ENCODE data around the gene ZNF225. TPM values are rescaled to one million over a fixed set of nuclear protein-coding genes. Genes with fewer than 3 reads are reported as not detected.
"Not testable (repeated sequence)": the region's sequence is repeated elsewhere in the genome, so short reads cannot be mapped to it uniquely, and the experiment has no call there.

Gene ZNF225
- total RNA-seq, 1 donor from 2014 or later, result 3.8 TPM

DNA sequence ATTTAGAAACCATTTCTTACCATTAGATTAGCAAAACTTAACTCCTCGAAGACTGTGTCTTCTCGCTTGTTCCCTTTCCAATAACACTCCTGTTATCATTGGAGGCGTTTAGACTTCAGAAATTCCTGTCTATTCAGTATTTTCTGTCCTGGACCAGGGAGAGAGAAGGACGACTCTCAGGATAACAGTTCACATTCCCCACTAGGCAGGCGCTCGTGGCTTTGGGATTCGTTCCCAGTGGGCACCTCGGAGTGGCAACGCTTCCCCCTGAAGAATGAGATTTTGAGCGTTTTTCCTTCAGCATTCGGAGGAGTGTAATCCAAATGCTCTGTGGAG lies 429 bp upstream of the ZNF225 start:
- Mint-ChIP-seq H3K27me3 (ENCODE audit: insufficient read depth) (no peaks in the 10 kb centered on the region), H3K27ac (peak overlapping the region; percentile 88), H3K36me3 (ENCODE audit: low read depth) (peaks cover 29% of the 10 kb centered on the region), H3K9me3 (peaks cover 33% of the 10 kb centered on the region), H3K4me1 (ENCODE audit: low read depth) (peaks cover 30% of the 10 kb centered on the region), H3K4me3 (peak overlapping the region; percentile 100)
- no peak for DNase-seq (ENCODE audit: low spot score)
- intact Hi-C loops (cut with micrococcal nuclease), result loop anchor here (1.0 to 5.0 kb wide), 11 partner anchors 18 to 388 kb away; partner anchors contain the start of genes ZNF155, ZNF180, ZNF224 and ZNF226

DNA sequence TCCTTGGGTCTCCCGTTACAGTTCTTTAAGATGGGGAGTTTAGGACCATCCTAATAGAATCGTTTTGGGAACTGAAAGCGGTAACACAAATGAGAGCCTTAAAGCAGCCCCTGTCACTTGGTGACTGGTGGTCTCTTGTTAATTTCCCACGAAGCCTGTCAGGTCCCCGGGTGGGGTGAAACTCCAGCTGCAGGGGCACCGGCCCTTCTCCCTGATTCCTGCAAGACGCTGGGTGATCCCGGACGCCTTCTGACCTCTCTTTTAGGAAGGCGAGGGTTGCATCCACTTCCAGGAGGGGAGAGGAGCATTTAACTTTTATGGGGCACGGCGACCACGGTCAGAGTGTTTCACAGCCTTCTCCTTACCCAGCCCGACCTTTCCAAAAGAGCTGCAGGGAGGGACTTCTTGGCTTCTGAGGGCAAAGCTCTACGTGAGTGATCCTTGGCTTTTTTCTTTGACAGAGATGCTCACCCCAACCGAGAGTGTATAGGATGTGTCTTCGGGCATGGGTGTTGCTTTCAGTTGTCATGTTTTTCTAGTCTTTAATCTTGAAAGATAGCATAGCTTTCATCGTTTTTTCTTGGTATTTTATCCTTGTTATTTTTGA lies 688 bp downstream of the ZNF225 start:
- H3K36me3 Mint-ChIP-seq (ENCODE audit: low read depth), result peaks cover 27% of the 10 kb centered on the region
- H3K27ac Mint-ChIP-seq, result peak overlapping the region; percentile 61
- peak overlapping the region; percentile 100 for H3K4me3 Mint-ChIP-seq
- intact Hi-C loops (cut with micrococcal nuclease), result loop anchor here (1.0 to 5.0 kb wide), 11 partner anchors 20 to 386 kb away; partner anchors contain the start of genes ZNF155, ZNF180, ZNF224 and ZNF226
- no peaks in the 10 kb centered on the region for H3K27me3 Mint-ChIP-seq (ENCODE audit: insufficient read depth)
- H3K4me1 Mint-ChIP-seq (ENCODE audit: low read depth), result peaks cover 30% of the 10 kb centered on the region
- H3K9me3 Mint-ChIP-seq, result peaks cover 25% of the 10 kb centered on the region
- no peak for DNase-seq (ENCODE audit: low spot score)

DNA sequence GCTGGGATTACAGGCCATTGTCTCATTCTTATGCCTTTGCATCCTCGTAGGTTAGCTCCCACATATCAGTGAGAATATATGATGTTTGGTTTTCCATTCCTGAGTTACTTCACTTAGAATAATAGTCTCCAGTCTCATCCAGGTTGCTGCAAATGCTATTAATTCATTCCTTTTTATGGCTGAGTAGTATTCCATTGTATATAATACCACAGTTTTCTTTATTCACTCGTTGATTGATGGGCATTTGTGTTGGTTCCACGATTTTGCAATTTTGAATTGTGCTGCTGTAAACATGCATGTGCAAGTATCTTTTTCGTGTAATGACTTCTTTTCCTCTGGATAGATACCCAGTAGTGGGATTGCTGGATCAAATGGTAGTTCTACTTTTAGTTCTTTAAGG lies 8.0 kb downstream of the ZNF225 start:
- H3K4me1 Mint-ChIP-seq (ENCODE audit: low read depth); DNase-seq (ENCODE audit: low spot score); H3K4me3 Mint-ChIP-seq; H3K27me3 Mint-ChIP-seq (ENCODE audit: insufficient read depth); H3K27ac Mint-ChIP-seq; intact Hi-C loops (cut with micrococcal nuclease): not testable (repeated sequence)
- Mint-ChIP-seq H3K36me3 (ENCODE audit: low read depth) (peaks cover 77% of the 10 kb centered on the region), H3K9me3 (peaks cover 59% of the 10 kb centered on the region)

DNA sequence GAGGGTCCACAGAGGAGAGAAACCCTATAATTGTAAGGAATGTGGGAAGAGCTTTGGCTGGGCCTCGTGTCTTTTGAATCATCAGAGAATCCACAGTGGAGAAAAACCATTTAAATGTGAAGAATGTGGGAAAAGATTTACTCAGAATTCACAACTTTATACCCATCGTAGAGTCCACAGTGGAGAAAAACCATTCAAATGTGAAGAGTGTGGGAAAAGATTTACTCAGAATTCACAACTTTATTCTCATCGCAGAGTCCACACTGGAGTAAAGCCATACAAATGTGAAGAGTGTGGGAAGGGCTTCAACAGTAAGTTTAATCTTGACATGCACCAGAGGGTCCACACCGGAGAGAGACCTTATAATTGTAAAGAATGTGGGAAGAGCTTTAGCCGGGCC lies 18.8 kb downstream of the ZNF225 start:
- peaks cover 41% of the 10 kb centered on the region for H3K9me3 Mint-ChIP-seq
- no peaks in the 10 kb centered on the region for H3K27me3 Mint-ChIP-seq (ENCODE audit: insufficient read depth)
- no peaks in the 10 kb centered on the region for H3K4me1 Mint-ChIP-seq (ENCODE audit: low read depth)
- H3K4me3 Mint-ChIP-seq, result no peak overlapping the region
- DNase-seq (ENCODE audit: low spot score), result no peak
- intact Hi-C loops (cut with micrococcal nuclease), result no loop called here
- H3K27ac Mint-ChIP-seq, result no peak overlapping the region
- peaks cover 29% of the 10 kb centered on the region for H3K36me3 Mint-ChIP-seq (ENCODE audit: low read depth)

DNA sequence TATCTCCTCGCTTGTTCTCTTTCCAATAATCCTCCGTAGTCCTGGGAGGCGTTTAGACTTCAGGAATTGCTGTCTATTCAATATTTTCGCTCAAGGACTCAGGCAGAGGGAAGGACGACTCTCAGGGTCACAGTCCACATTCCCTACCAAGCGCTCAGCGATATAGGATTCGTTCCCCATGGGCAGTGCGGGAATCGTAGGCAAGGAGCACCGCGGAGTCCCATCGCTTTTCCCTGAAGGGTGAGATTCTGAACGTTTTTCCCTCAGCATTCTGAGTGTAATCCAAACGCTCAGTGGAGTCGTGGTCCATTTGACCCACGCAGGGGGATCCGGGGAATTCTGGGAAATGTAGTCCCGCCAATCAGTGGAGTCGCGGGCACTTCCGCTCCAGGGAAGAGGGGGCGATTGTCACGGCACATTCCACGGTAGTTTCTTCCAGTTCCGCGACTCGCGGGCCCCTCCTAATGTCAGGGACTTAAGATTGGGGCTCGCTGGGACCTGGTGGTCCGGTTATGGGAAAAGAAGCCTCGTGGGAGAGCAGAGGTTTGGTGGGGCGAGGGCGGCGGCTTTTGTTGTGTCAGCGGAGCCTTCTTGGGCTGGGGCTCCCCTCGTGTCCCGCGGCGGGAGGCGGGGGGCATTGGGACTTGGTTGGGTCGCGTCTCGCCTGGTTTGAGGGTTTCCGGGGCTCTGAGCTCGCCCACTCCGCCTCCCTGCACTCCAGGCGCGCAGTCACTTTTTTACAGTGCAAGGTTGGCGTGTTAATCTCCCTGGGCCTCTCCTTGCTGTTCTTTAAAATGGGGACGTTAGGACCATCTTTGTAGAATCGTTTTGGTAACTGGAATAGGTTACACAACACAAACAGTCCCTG lies 28.2 kb downstream of the ZNF225 start, which contains the start of gene ZNF234:
TSS of gene ZNF234 (plus strand) at position 364 of the 868 bp plus-strand sequence. CDS start 3,079 bp downstream, outside the sequence.
- Mint-ChIP-seq H3K36me3 (ENCODE audit: low read depth) (peaks cover 28% of the 10 kb centered on the region), H3K27ac (peak within 1 kb of the TSS; percentile 76), H3K27me3 (ENCODE audit: insufficient read depth) (no peaks in the 10 kb centered on the region), H3K4me1 (ENCODE audit: low read depth) (peaks cover 14% of the 10 kb centered on the region), H3K9me3 (peaks cover 23% of the 10 kb centered on the region), H3K4me3 (peak within 1 kb of the TSS; percentile 93)
- intact Hi-C loops (cut with micrococcal nuclease), result loop anchor here (1.0 kb wide), 5 partner anchors 24 to 164 kb away; partner anchors contain the start of genes ZNF225, ZNF226, ZNF227 and ZNF235
- DNase-seq (ENCODE audit: low spot score), result peak; percentile 52

DNA sequence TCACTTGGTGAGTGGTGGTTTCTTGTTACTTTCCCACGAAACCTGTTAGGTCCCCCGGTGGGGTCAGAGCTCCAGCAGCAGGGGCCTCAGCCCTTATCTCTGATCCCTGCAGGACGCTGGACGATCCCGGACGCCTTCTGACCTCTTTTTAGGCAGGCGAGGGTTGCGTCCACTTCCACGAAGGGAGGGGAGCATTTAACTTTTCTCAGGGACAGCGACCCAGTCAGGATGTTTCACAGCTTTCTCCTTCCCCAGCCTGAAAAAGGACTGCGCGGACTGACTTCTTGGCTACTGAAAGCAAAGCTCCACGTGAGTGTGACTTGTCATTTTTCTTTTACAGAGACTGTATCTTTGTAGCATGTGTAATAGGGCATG lies 28.8 kb downstream of the ZNF225 start:
- peak overlapping the region; percentile 76 for H3K27ac Mint-ChIP-seq
- H3K9me3 Mint-ChIP-seq, result peaks cover 20% of the 10 kb centered on the region
- H3K4me3 Mint-ChIP-seq, result peak overlapping the region; percentile 93
- peaks cover 14% of the 10 kb centered on the region for H3K4me1 Mint-ChIP-seq (ENCODE audit: low read depth)
- H3K36me3 Mint-ChIP-seq (ENCODE audit: low read depth), result peaks cover 28% of the 10 kb centered on the region
- intact Hi-C loops (cut with micrococcal nuclease), result no loop called here
- no peak for DNase-seq (ENCODE audit: low spot score)
- H3K27me3 Mint-ChIP-seq (ENCODE audit: insufficient read depth), result no peaks in the 10 kb centered on the region

DNA sequence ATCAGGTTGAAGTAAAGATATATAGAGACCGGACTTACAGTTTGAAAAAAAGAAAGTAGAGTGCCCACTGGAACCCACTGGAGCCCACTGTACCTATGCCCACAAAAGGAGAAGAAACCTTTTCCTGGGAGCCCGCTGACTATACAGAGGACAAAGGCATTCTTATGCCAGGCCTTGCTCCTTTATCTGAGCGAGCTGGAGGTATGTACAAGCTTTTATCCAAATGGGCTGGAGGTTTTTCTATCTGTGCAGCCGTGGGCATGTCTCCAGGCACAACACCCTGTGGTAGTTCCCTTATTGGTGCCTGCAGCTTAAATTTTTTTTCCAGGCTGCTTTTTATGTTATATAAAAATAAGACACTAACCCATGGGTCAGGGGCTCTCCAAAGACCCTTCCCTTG lies 36.6 kb downstream of the ZNF225 start:
- no peak overlapping the region for H3K4me3 Mint-ChIP-seq
- intact Hi-C loops (cut with micrococcal nuclease), result no loop called here
- H3K9me3 Mint-ChIP-seq, result peaks cover 34% of the 10 kb centered on the region
- DNase-seq (ENCODE audit: low spot score), result no peak
- H3K36me3 Mint-ChIP-seq (ENCODE audit: low read depth), result peaks cover 74% of the 10 kb centered on the region
- no peaks in the 10 kb centered on the region for H3K27me3 Mint-ChIP-seq (ENCODE audit: insufficient read depth)
- no peaks in the 10 kb centered on the region for H3K4me1 Mint-ChIP-seq (ENCODE audit: low read depth)
- no peak overlapping the region for H3K27ac Mint-ChIP-seq

DNA sequence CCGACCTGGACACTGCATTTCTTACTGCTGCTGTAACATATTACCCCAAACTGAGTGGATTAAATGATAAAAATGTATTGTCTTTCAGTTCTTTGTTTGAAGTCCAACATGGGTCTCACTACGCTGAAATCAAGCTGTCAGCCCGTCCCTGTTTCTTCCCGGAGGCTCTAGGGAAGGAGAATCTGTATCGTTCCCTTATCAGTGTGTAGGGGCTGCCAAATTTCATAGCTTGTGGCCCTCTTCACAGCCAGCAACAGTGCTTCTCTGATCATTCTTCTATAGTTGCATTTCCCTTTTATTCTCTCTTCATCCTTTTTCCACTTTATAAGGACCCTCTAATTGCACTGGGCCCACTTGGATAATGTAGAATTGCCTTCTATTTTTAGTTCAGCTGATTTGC lies 38.3 kb downstream of the ZNF225 start:
- Mint-ChIP-seq H3K4me3 (no peak overlapping the region), H3K36me3 (ENCODE audit: low read depth) (peaks cover 68% of the 10 kb centered on the region), H3K4me1 (ENCODE audit: low read depth) (no peaks in the 10 kb centered on the region), H3K9me3 (peaks cover 35% of the 10 kb centered on the region), H3K27me3 (ENCODE audit: insufficient read depth) (no peaks in the 10 kb centered on the region), H3K27ac (no peak overlapping the region)
- intact Hi-C loops (cut with micrococcal nuclease), result no loop called here
- DNase-seq (ENCODE audit: low spot score), result no peak

DNA sequence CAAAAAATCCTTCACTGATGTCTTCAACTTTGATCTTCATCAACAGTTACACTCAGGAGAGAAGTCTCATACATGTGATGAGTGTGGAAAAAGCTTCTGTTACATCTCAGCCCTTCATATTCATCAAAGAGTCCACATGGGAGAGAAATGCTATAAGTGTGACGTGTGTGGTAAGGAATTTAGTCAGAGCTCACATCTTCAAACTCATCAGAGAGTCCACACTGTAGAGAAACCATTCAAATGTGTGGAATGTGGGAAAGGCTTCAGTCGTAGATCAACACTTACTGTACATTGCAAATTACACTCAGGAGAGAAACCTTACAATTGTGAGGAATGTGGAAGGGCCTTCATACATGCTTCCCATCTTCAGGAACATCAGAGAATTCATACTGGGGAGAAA lies 43.3 kb downstream of the ZNF225 start:
- intact Hi-C loops (cut with micrococcal nuclease), result no loop called here
- H3K27ac Mint-ChIP-seq, result no peak overlapping the region
- H3K4me1 Mint-ChIP-seq (ENCODE audit: low read depth), result no peaks in the 10 kb centered on the region
- H3K4me3 Mint-ChIP-seq, result no peak overlapping the region
- DNase-seq (ENCODE audit: low spot score), result no peak
- no peaks in the 10 kb centered on the region for H3K27me3 Mint-ChIP-seq (ENCODE audit: insufficient read depth)
- peaks cover 63% of the 10 kb centered on the region for H3K9me3 Mint-ChIP-seq
- peaks cover 49% of the 10 kb centered on the region for H3K36me3 Mint-ChIP-seq (ENCODE audit: low read depth)

DNA sequence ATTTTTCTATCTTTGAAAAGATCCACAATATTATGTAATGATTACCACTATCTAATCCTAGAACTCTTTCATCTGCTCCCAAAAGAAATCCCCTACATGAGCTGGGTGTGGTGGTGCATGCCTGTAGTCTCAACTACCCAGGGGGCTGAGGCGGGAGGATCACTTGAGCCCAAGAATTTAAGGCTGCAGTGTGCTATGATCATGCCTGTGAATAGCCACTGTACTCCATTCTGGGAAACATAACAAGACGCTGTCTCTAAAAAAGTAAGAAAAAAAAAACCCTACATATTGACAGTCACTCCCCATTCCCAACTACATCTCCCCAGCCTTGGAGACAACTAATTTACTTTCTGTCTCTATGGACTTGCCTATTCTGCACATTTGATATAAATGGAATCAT lies 50.6 kb downstream of the ZNF225 start:
- intact Hi-C loops (cut with micrococcal nuclease), result loop anchor here (1.0 to 10.0 kb wide), 3 partner anchors 69 to 339 kb away; partner anchors contain the start of genes ZNF224, ZNF230 and ZNF283
- no peak overlapping the region for H3K27ac Mint-ChIP-seq
- peaks cover 29% of the 10 kb centered on the region for H3K4me1 Mint-ChIP-seq (ENCODE audit: low read depth)

DNA sequence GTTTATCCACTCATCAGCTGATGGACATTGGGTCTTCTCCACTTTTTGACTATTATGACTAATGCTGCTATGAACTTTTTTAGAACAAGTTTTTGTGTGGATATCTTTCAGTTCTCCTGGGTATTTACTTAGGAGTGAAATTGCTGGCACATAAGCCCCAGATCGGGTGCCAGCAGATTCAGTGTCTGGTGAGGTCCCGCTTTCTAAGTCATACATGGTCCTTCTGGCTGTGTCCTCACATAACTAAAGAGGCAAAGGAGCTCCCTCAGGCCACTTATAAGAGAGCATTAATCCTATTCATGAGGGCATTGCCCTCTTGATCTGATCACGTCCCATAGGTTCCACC lies 51.1 kb downstream of the ZNF225 start:
- Mint-ChIP-seq H3K4me3 (peak overlapping the region; percentile 90), H3K27me3 (ENCODE audit: insufficient read depth) (no peaks in the 10 kb centered on the region), H3K9me3 (peaks cover 54% of the 10 kb centered on the region), H3K36me3 (ENCODE audit: low read depth) (peaks cover 28% of the 10 kb centered on the region), H3K27ac (peak overlapping the region; percentile 84), H3K4me1 (ENCODE audit: low read depth) (peaks cover 29% of the 10 kb centered on the region)
- intact Hi-C loops (cut with micrococcal nuclease), result loop anchor here (1.0 to 10.0 kb wide), 3 partner anchors 70 to 339 kb away; partner anchors contain the start of genes ZNF224, ZNF230 and ZNF283
- DNase-seq (ENCODE audit: low spot score), result no peak

More for the DNA sequence above, 50.6 kb downstream of the ZNF225 start:
- Mint-ChIP-seq H3K27me3 (ENCODE audit: insufficient read depth) (no peaks in the 10 kb centered on the region), H3K9me3 (peaks cover 55% of the 10 kb centered on the region), H3K36me3 (ENCODE audit: low read depth) (peaks cover 26% of the 10 kb centered on the region), H3K4me3 (no peak overlapping the region)
- no peak for DNase-seq (ENCODE audit: low spot score)

DNA sequence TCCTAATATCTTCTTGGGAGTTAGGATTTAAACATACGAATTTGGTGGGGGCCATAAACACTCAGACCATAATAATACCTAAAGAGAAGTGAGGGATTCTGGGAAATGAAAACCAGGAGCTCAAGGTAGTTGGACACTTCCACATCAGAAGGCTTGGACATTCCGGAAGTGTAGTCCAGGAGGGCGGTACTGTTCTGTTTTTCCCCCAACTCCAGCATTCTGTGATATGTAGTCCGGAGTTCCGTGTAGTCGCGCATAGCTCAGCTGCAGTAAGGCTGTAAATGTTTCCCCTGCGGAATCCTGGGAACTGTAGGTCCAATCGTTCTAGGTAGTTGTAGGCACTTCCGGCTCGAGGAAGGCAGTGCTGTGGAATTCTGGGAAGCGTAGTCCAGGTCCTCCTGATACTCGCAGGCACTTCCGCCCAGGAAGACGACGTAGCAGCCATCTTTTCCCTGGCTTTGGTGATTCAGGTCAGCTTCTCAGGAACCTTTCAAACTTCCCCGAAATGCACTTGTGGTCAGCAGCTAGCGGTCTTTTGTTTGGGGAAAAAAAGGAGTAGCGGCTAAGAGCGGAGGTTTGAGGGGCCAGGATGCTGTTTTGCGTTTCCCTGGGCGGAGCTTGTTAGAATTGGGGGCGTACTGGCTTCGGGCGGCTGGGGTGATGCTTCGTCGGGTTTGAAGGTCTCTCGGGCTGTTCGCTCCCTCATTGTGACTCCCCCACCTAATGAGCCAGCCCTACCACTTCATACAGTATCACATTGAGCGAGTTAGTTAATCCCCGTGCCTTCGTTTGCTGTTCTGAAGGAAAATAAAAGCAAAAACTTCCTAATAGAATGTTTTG lies 51.7 kb downstream of the ZNF225 start, which contains the start of gene ZNF226:
TSS of gene ZNF226 (plus strand) at position 428 of the 840 bp plus-strand sequence. CDS start 4,981 bp downstream, outside the sequence.
- H3K36me3 Mint-ChIP-seq (ENCODE audit: low read depth), result peaks cover 33% of the 10 kb centered on the region
- peak within 1 kb of the TSS; percentile 84 for H3K27ac Mint-ChIP-seq
- no peaks in the 10 kb centered on the region for H3K27me3 Mint-ChIP-seq (ENCODE audit: insufficient read depth)
- H3K4me1 Mint-ChIP-seq (ENCODE audit: low read depth), result peaks cover 29% of the 10 kb centered on the region
- peaks cover 55% of the 10 kb centered on the region for H3K9me3 Mint-ChIP-seq
- peak within 1 kb of the TSS; percentile 90 for H3K4me3 Mint-ChIP-seq
- intact Hi-C loops (cut with micrococcal nuclease), result loop anchor here (1.0 to 10.0 kb wide), 9 partner anchors 24 to 340 kb away; partner anchors contain the start of genes ZNF180, ZNF224, ZNF225 and ZNF227
- DNase-seq (ENCODE audit: low spot score), result peak; percentile 71
